IMR-90 (cell line): ENCODE data around the gene IMMP1L. TPM values are rescaled to one million over a fixed set of nuclear protein-coding genes. Genes with fewer than 3 reads are reported as not detected.
A peak's percentile ranks its signal among the peaks of the same experiment; 100 is the strongest.

ENCODE experiments used
- ATAC-seq: fragments of 200-7000 bp; cut with Tn5 transposase; 2 replicates; pipeline ENCODE4 v1.9.1; 2020; ENCODE audit warnings: low read depth, mild to moderate bottlenecking, moderate library complexity
- BruUV-seq: library from RNA; stranded (reverse); fragments of 400-500 nt; replicated peaks from 2 replicates; lab custom pipeline; 2021; lab: Mats Ljungman, UMichigan
- CTCF ChIA-PET: fragments of 300-600 bp; formaldehyde crosslinking; extraction: SDS; loops from one replicate; lab custom pipeline; 2021; ENCODE audit warnings: antibody characterized with exemption; lab: Yijun Ruan, JAX
- POLR2A ChIA-PET: fragments of 300-600 bp; sonication (Branson Sonifier 250); formaldehyde crosslinking; loops from one replicate; lab custom pipeline; 2022; ENCODE audit warnings: antibody characterized with exemption; ENCODE audit not compliant: unreplicated experiment; lab: Charles Lee
- DNase-seq: peaks from one replicate; pipeline ENCODE4 v3.0.0; 2013
- H2AFZ ChIP-seq: replicated peaks from 2 replicates; pipeline ENCODE3; 2013; ENCODE audit warnings: low read length, mild to moderate bottlenecking; ENCODE audit not compliant: poor library complexity
- H2AK5ac ChIP-seq: 2 replicates; pipeline ENCODE4 v1.6.1; 2013; ENCODE audit warnings: low read depth, low read length, inconsistent platforms
- H2AK9ac ChIP-seq: replicated peaks from 2 replicates; pipeline ENCODE3; 2013; ENCODE audit warnings: mild to moderate bottlenecking, low read depth, low read length, moderate library complexity; ENCODE audit not compliant: poor library complexity
- H2BK120ac ChIP-seq: 2 replicates; pipeline ENCODE4 v1.6.1; 2013; ENCODE audit warnings: low read depth, low read length, inconsistent platforms
- H2BK15ac ChIP-seq: 3 replicates; pipeline ENCODE4 v1.6.1; 2013; ENCODE audit warnings: low read depth, low read length, inconsistent platforms
- H2BK20ac ChIP-seq: 2 replicates; pipeline ENCODE4 v1.6.1; 2013; ENCODE audit warnings: low read depth, mild to moderate bottlenecking, inconsistent platforms, low read length, moderate library complexity
- H2BK5ac ChIP-seq: 2 replicates; pipeline ENCODE4 v1.6.1; 2013; ENCODE audit warnings: mild to moderate bottlenecking, low read depth, low read length, inconsistent platforms; ENCODE audit not compliant: poor library complexity, severe bottlenecking
- H3K14ac ChIP-seq: replicated peaks from 2 replicates; pipeline ENCODE4 v1.6.1; 2013; ENCODE audit warnings: low read depth, low read length, inconsistent platforms
- H3K18ac ChIP-seq: 2 replicates; pipeline ENCODE4 v1.6.1; 2013; ENCODE audit warnings: low read depth, low read length, control low read depth
- H3K23ac ChIP-seq: 2 replicates; pipeline ENCODE4 v1.6.1; 2013; ENCODE audit warnings: low read depth, low read length, inconsistent platforms
- H3K27ac ChIP-seq: 2 replicates; pipeline ENCODE4 v1.5.1; 2013; ENCODE audit warnings: mild to moderate bottlenecking, control low read depth, low read length; ENCODE audit not compliant: insufficient read depth
- H3K27me3 ChIP-seq: 2 replicates; pipeline ENCODE4 v1.6.1; 2013; ENCODE audit warnings: low read length; ENCODE audit not compliant: control insufficient read depth, insufficient read depth
- H3K36me3 ChIP-seq: 2 replicates; pipeline ENCODE4 v1.6.1; 2013; ENCODE audit warnings: low read length, mixed read lengths; ENCODE audit not compliant: control insufficient read depth, insufficient read depth
- H3K4ac ChIP-seq: 2 replicates; pipeline ENCODE4 v1.6.1; 2013; ENCODE audit warnings: low read depth, low read length, inconsistent platforms
- H3K4me1 ChIP-seq: 2 replicates; pipeline ENCODE4 v1.6.1; 2013; ENCODE audit warnings: low read length, mixed read lengths; ENCODE audit not compliant: control insufficient read depth, insufficient read depth
- H3K4me2 ChIP-seq: 2 replicates; pipeline ENCODE4 v1.6.1; 2013; ENCODE audit warnings: low read depth, mild to moderate bottlenecking, control low read depth, low read length, moderate library complexity
- H3K4me3 ChIP-seq: 2 replicates; pipeline ENCODE4 v1.5.1; 2013; ENCODE audit warnings: low read depth, mild to moderate bottlenecking, control low read depth, low read length, moderate library complexity; ENCODE audit not compliant: insufficient read depth
- H3K56ac ChIP-seq: 2 replicates; pipeline ENCODE4 v1.6.1; 2013; ENCODE audit warnings: low read length, inconsistent platforms; ENCODE audit not compliant: insufficient read depth; ENCODE audit errors: extremely low read depth
- H3K79me1 ChIP-seq, 2 experiments: 2 replicates each; pipeline ENCODE4 v1.6.1; 2013; ENCODE audit warnings: low read length in 2 of 2, inconsistent platforms in 1 of 2, low read depth in 1 of 2
- H3K9ac ChIP-seq: 2 replicates; pipeline ENCODE4 v1.6.1; 2013; ENCODE audit warnings: low read depth, low read length, control low read depth
- H3K9me1 ChIP-seq: 2 replicates; pipeline ENCODE4 v1.6.1; 2013; ENCODE audit warnings: low read length, inconsistent platforms; ENCODE audit not compliant: insufficient read depth
- H3K9me3 ChIP-seq: 2 replicates; pipeline ENCODE4 v1.6.1; 2013; ENCODE audit warnings: low read length; ENCODE audit not compliant: control insufficient read depth, insufficient read depth
- H4K20me1 ChIP-seq: 2 replicates; pipeline ENCODE4 v1.6.1; 2013; ENCODE audit warnings: low read length, inconsistent platforms; ENCODE audit not compliant: insufficient read depth
- H4K5ac ChIP-seq: 2 replicates; pipeline ENCODE4 v1.6.1; 2013; ENCODE audit warnings: mild to moderate bottlenecking, low read depth, low read length, control low read depth
- H4K8ac ChIP-seq, 2 experiments: 2 replicates each; pipeline ENCODE4 v1.6.1; 2013; ENCODE audit warnings: low read depth in 2 of 2, low read length in 2 of 2, control low read depth in 1 of 2, inconsistent platforms in 1 of 2
- H4K91ac ChIP-seq: 2 replicates; pipeline ENCODE4 v1.6.1; 2013; ENCODE audit warnings: low read depth, low read length, inconsistent platforms; ENCODE audit not compliant: insufficient read depth
- CEBPB ChIP-seq: IDR thresholded peaks from 2 replicates; pipeline ENCODE4 v1.6.1; 2012; ENCODE audit warnings: low read depth, low read length, improper control_type of control experiment
- MAFK ChIP-seq: IDR thresholded peaks from 2 replicates; pipeline ENCODE4 v1.6.1; 2012; ENCODE audit warnings: low read depth, low read length, improper control_type of control experiment
- RAD21 ChIP-seq: IDR thresholded peaks from 2 replicates; pipeline ENCODE4 v1.6.1; 2012; ENCODE audit warnings: low read length, improper control_type of control experiment
- RFX5 ChIP-seq: IDR thresholded peaks from 2 replicates; pipeline ENCODE4 v1.8.0; 2012; ENCODE audit warnings: low read depth, mild to moderate bottlenecking, low read length, moderate library complexity
- WGBS, 2 experiments: methylation state at CpG; one replicate each; pipeline versions ENCODE4 v1.1.5 to v1.1.7; 2013; ENCODE audit warnings: missing lambda C conversion rate in 2 of 2; ENCODE audit not compliant: insufficient read length in 1 of 2; ENCODE audit errors: extremely low coverage in 2 of 2; 5-methylcytosine and 5-hydroxymethylcytosine counted together
- dilution Hi-C: fragments of 300-500 bp; cut with HindIII; formaldehyde crosslinking; loops from one replicate; pipeline ENCODE4 v1.14.3; 2018; ENCODE audit warnings: low sequenced_read_pairs; ENCODE audit not compliant: unreplicated experiment
- in situ Hi-C: fragments of 300-500 bp; cut with MboI; formaldehyde crosslinking; loops from 3 replicates; pipeline ENCODE4 v1.14.3; 2019; ENCODE audit warnings: low sequenced_read_pairs, inconsistent platforms, mixed read lengths
- intact Hi-C: fragments of 100-400 bp; cut with micrococcal nuclease; formaldehyde crosslinking; loops from 2 replicates; pipeline ENCODE4 v1.10.0; 2022
- polyA plus RNA-seq, 3 experiments: library from polyadenylated mRNA; depleted of rRNA; stranded (reverse); fragments of >200 nt; gene quantifications; 2 replicates each; pipeline ENCODE4 v1.2.3, GENCODE V29; 2012; ENCODE audit warnings: low replicate concordance in 1 of 3
- total RNA-seq: library from RNA; depleted of rRNA; stranded (reverse); fragments of >200 nt; gene quantifications from 2 replicates; pipeline ENCODE4 v1.2.3, GENCODE V29; 2012

Gene IMMP1L
- total and polyA plus RNA-seq, 2 of the 4 experiments (the other 2 are of a cell fraction), result 5.0 to 10.7 TPM

- WGBS, 2 experiments, result no CpG with 5 or more reads among the region's 2 CpGs
- CTCF ChIA-PET, result no interaction called here
- no peak for ATAC-seq
These were observed 48.6 kb upstream of the IMMP1L start for GRCh38 chr11:31558001-31558400.

More at GRCh38 chr11:31558001-31558400, 48.6 kb upstream of the IMMP1L start:
- H3K56ac ChIP-seq, result no peak overlapping the region
- H3K27ac ChIP-seq, result no peak overlapping the region
- DNase-seq, result peak; percentile 3
- H3K9me1 ChIP-seq, result no peaks in the 10 kb centered on the region
- H2AK9ac ChIP-seq, result no peak overlapping the region
- no peak for TF ChIP-seq RAD21
- no peak for TF ChIP-seq CEBPB
- TF ChIP-seq MAFK, result no peak
- no peak for TF ChIP-seq RFX5
- H2BK120ac ChIP-seq, result no peak overlapping the region
- H3K9me3 ChIP-seq, result no peaks in the 10 kb centered on the region
- no peak overlapping the region for H3K4me3 ChIP-seq
- no TSS peak for BruUV-seq
- H3K4me1 ChIP-seq, result no peaks in the 10 kb centered on the region
- no peak overlapping the region for H2BK5ac ChIP-seq
- intact Hi-C loops (no loop called here), in situ Hi-C loops (no loop called here), dilution Hi-C loops (no loop called here)
- H3K4ac ChIP-seq, result no peak overlapping the region
- no peaks in the 10 kb centered on the region for H4K20me1 ChIP-seq
- H2AFZ ChIP-seq, result no peak overlapping the region
- H2BK15ac ChIP-seq, result no peak overlapping the region
- no peak overlapping the region for H2AK5ac ChIP-seq
- no peak overlapping the region for H4K8ac ChIP-seq
- no peaks in the 10 kb centered on the region for H3K79me1 ChIP-seq
- H3K27me3 ChIP-seq, result no peaks in the 10 kb centered on the region
- no peak overlapping the region for H4K91ac ChIP-seq
- POLR2A ChIA-PET, result no interaction called here
- H2BK20ac ChIP-seq, result no peak overlapping the region
- no peak overlapping the region for H3K14ac ChIP-seq
- no peaks in the 10 kb centered on the region for H3K36me3 ChIP-seq
- no peak overlapping the region for H3K23ac ChIP-seq
- H3K9ac ChIP-seq, result no peak overlapping the region
- H3K4me2 ChIP-seq, result no peak overlapping the region
- H3K18ac ChIP-seq, result no peak overlapping the region
- no peak overlapping the region for H4K5ac ChIP-seq
